ES-I3 (cell line): ENCODE data around the gene FLYWCH1.
"Not testable (repeated sequence)": the region's sequence is repeated elsewhere in the genome, so short reads cannot be mapped to it uniquely, and the experiment has no call there.

Source experiments
- H3K36me3 ChIP-seq: 2 replicates; pipeline ENCODE4 v1.6.1; 2013; ENCODE audit warnings: mild to moderate bottlenecking, low read length, control low read depth, moderate library complexity; ENCODE audit not compliant: insufficient read depth
- H3K4me1 ChIP-seq: 2 replicates; pipeline ENCODE4 v1.6.1; 2013; ENCODE audit warnings: mild to moderate bottlenecking, control low read depth, low read length; ENCODE audit not compliant: insufficient read depth
- H3K9ac ChIP-seq: 2 replicates; pipeline ENCODE4 v1.6.1; 2013; ENCODE audit warnings: low read depth, mild to moderate bottlenecking, low read length, moderate library complexity
- H3K9me3 ChIP-seq: 2 replicates; pipeline ENCODE4 v1.6.1; 2013; ENCODE audit warnings: mild to moderate bottlenecking, low read length, moderate library complexity; ENCODE audit not compliant: control insufficient read depth, insufficient read depth

FLYWCH1 gene

DNA sequence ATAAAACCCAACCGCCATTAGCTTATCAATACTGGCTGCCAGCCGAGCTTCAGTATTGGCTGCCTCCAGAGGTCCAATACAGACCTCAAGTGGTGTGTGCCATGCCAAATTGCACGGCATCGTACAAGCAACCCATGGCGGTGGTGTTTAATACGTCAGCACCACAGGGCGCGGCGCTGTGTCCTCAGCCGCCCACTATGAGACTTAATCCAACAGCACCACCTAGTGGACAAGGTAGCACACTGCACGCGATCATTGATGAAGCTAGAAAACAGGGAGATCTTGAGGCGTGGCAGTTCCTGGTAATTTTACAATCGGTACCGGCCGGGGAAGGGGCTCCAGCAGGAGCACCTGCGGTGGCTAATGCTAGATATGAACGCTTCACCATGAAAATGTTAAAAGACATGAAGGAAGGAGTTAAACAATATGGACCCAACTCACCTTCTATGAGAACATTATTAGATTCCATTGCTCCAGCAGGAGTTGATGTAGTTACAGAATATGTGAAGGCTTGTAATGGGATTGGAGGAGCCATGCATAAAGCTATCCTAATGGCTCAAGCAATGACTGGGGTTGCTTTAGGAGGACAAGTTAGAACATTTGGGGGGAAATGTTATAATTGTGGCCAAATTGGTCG, 15.4 kb downstream of the FLYWCH1 start:
- peaks cover 5% of the 10 kb centered on the region; the same call in 1 of the 2 replicates for H3K4me1 ChIP-seq
- H3K9ac ChIP-seq: peak overlapping the region; percentile 21; the same call in 1 of the 2 replicates
- H3K9me3 ChIP-seq: no peaks in the 10 kb centered on the region
- no peaks in the 10 kb centered on the region; the same call in 1 of the 2 replicates for H3K36me3 ChIP-seq

DNA sequence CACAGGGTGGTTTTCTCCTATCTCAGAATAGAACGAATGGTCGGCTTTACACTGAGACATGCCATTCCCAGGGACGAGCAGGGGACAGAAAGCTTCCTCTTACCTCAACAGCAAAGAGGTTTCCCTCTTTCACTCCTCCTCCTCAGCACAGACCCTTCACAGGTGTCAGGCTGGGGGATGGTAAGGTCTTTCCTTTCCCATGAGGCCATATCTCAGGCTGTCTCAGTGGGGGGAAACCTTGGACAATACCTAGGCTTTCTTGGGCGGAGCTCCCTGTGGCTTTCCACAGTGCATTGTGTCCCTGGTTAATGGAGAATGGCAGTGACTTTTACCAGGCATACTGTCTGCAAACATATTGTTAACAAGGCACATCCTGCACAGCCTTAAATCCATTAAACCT, 16.4 kb downstream of the FLYWCH1 start:
- H3K36me3 ChIP-seq, H3K4me1 ChIP-seq, H3K9ac ChIP-seq, H3K9me3 ChIP-seq: not testable (repeated sequence)

DNA sequence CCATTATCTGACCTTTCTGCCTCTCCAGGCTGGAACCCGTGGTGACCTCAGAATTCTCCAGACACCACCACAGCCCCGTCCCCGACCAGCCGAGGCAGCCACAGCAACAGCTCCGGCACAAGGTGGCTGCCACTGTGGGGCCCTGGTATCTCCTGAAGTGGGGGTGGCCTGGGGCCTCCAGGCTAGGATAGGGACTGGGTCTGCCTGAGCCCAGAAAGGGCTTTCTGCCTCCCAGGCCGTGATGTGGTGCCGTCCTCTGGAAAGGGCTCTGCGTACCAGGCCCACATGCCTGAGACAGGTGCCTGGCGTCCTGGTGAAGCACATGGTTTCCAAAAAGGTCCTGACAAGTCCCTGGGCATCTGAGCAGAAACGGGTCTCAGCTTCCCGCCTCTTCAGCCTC, 17.1 kb downstream of the FLYWCH1 start:
- Histone ChIP-seq H3K36me3 (no peaks in the 10 kb centered on the region), H3K9me3 (no peaks in the 10 kb centered on the region), H3K9ac (no peak overlapping the region), H3K4me1 (peaks cover 5% of the 10 kb centered on the region; the same call in 1 of the 2 replicates)

DNA sequence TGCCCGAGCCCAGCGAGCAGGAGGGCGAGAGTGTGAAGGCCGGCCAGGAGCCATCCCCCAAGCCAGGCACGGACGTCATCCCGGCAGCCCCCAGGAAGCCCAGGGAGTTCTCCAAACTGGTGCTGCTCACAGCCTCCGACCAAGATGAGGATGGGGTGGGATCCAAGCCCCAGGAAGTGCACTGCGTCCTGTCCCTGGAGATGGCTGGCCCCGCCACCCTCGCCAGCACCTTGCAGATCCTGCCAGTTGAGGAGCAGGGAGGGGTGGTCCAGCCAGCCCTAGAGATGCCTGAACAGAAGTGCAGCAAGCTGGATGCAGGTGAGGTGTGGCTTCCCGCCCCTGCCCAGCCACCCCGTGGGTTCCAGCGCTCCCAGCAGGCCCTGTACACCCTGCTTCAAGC, 18.0 kb downstream of the FLYWCH1 start:
- Histone ChIP-seq H3K4me1 (peaks cover 2% of the 10 kb centered on the region; the same call in 1 of the 2 replicates), H3K9me3 (no peaks in the 10 kb centered on the region), H3K9ac (no peak overlapping the region), H3K36me3 (no peaks in the 10 kb centered on the region)

DNA sequence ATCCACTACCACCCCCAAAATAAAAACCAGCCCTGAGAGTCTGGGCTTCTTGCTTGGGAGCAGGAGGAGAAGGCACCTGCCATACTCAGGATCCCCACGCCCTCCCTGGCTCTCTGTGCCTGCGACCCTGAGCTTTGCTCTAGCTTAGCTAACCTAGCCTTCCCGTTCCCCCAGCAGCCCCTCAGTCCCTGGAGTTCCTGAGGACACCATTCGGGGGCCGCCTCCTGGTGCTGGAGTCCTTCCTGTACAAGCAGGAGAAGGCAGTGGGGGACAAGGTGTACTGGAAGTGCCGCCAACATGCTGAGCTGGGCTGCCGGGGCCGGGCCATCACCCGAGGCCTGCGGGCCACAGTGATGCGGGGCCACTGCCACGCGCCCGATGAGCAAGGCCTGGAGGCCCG, 18.5 kb downstream of the FLYWCH1 start:
- Histone ChIP-seq H3K36me3 (no peaks in the 10 kb centered on the region), H3K4me1 (no peaks in the 10 kb centered on the region; the same call in 1 of the 2 replicates), H3K9ac (no peak overlapping the region), H3K9me3 (no peaks in the 10 kb centered on the region)

DNA sequence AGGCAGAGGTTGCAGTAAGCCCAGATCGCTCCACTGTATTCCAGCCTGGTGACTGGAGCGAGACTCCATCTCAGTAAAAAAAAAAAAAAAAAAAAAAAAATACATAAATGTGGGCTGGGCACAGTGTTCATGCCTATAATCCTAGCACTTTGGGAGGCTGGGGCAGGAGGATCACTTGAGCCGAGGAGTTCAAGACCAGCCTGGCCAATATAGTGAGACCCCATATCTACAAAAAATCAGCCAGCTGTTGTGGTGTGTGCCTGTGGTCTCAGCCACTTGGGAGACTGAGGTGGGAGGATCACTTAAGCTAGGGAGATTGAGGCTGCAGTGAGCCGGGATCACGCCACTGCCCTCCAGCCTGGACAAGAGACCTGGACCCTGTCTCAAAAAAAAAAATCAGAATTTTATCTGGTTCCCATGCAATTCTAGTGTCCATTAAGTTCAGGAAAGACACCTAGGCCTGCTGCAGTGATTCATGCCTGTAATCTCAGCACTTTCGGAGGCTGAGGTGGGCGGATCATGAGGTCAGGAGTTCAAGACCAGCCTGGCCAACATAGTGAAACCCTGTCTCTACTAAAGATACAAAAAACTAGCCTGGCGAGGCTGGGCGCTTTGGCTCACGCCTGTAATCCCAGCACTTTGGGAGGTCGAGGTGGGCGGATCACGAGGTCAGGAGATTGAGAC, 19.6 kb downstream of the FLYWCH1 start:
- not testable (repeated sequence) for H3K36me3 ChIP-seq, H3K9me3 ChIP-seq, H3K9ac ChIP-seq, H3K4me1 ChIP-seq

DNA sequence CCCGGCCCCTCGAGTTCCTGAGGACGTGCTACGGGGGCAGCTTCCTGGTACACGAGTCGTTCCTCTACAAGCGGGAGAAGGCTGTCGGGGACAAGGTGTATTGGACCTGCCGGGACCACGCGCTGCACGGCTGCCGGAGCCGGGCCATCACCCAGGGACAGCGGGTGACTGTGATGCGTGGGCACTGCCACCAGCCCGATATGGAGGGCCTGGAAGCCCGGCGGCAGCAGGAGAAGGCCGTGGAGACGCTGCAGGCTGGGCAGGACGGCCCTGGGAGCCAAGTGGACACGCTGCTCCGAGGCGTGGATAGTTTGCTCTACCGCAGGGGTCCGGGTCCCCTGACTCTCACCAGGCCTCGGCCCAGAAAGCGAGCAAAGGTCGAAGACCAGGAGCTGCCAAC, 21.4 kb downstream of the FLYWCH1 start:
- Histone ChIP-seq H3K9ac (no peak overlapping the region), H3K36me3 (no peaks in the 10 kb centered on the region; the same call in 1 of the 2 replicates), H3K9me3 (no peaks in the 10 kb centered on the region), H3K4me1 (no peaks in the 10 kb centered on the region; the same call in 1 of the 2 replicates)

DNA sequence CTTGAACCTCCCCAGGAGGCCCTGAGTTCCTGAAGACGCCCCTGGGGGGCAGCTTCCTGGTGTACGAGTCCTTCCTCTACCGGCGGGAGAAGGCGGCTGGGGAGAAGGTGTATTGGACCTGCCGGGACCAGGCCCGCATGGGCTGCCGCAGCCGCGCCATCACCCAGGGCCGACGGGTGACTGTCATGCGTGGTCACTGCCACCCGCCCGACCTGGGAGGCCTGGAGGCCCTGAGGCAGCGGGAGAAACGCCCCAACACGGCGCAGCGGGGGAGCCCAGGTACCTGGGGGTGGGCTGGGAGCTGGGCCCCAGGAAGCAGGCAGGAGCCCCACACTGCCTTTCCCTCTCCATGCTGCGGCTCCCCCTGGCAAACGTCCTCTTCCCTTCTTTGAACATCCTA, 22.0 kb downstream of the FLYWCH1 start:
- H3K9ac ChIP-seq: no peak overlapping the region
- no peaks in the 10 kb centered on the region; the same call in 1 of the 2 replicates for H3K36me3 ChIP-seq
- no peaks in the 10 kb centered on the region for H3K4me1 ChIP-seq

DNA sequence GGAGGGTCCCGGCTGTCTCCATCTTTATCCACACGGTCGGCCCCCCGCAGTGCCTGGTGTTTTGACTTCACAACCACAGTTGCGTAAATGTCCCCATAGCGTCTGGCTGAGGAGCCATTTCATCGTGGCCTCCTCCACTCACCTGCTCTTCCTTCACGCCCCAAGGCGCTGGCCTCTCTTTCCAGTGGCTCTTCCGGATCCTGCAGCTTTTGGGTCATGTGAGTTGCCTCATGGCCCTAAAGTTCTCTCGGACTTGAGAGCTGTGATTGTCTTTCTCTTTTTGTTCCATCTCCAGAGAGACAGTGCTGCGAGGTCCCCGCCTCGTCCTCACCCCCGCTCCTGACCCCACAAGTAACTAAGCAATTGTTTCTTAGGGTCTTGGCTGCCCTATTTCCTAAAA, 22.7 kb downstream of the FLYWCH1 start:
- Histone ChIP-seq H3K36me3 (no peaks in the 10 kb centered on the region; the same call in none of the 2 replicates), H3K9ac (no peak overlapping the region), H3K4me1 (no peaks in the 10 kb centered on the region), H3K9me3 (no peaks in the 10 kb centered on the region)

More for the DNA sequence above, 22.0 kb downstream of the FLYWCH1 start:
- no peaks in the 10 kb centered on the region for H3K9me3 ChIP-seq

DNA sequence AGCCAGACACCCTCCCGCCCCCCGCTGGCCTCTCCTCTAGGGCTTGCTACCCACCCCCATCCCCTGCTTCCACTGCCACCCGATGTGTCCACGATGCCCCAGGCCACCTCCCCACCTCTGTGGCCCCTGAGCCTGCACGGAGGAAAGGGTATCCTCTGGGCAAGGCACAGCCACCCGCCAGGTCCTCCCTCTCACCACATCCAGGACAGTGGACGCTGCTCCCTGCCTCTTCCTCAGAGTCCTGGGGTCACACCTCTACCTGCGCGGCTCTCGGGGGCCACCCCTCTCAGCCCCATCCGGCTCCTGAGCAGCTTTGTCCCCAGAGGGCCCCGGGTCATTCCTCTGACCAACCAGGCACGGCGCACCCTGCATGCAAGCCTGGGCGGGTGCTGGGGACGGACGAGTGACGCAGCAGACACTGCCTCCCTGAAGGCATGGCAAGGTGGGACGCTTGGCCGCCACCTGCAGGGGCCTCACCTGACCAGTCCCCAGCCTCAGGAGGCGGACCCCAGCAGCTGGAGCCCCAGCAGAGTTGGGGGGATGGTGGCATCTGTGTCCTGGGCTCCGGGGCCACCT, 24.8 kb downstream of the FLYWCH1 start:
- H3K9ac ChIP-seq: no peak overlapping the region
- no peaks in the 10 kb centered on the region for H3K4me1 ChIP-seq
- H3K36me3 ChIP-seq: peaks cover 8% of the 10 kb centered on the region
- no peaks in the 10 kb centered on the region for H3K9me3 ChIP-seq

DNA sequence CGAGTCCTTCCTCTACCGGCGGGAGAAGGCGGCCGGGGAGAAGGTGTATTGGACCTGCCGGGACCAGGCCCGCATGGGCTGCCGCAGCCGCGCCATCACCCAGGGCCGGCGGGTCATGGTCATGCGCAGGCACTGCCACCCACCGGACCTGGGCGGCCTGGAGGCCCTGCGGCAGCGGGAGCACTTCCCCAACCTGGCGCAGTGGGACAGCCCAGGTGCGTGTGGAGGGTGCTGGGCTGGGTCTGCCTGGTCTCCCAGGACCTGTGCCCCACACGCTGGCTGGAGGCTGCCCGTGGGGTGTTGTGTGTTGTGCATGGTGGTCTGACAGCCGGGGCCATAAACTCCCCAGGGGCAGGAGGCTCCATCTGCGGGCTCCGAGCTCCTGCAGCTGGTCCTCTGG, 25.4 kb downstream of the FLYWCH1 start:
- H3K9ac ChIP-seq: no peak overlapping the region
- no peaks in the 10 kb centered on the region for H3K4me1 ChIP-seq
- H3K9me3 ChIP-seq: no peaks in the 10 kb centered on the region
- H3K36me3 ChIP-seq: peaks cover 8% of the 10 kb centered on the region

DNA sequence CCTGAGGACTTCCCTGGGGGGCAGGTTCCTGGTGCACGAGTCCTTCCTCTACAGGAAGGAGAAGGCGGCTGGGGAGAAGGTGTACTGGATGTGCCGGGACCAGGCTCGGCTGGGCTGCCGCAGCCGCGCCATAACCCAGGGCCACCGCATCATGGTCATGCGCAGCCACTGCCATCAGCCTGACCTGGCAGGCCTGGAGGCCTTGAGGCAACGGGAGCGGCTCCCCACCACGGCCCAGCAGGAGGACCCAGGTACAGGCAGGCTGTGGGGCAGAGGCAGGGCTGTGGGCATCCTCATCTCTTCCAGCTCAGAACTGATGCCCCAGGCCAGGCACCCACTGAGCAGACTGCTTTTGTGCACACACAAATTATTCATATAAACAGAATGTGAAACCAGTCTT, 26.5 kb downstream of the FLYWCH1 start:
- no peaks in the 10 kb centered on the region for H3K4me1 ChIP-seq
- peaks cover 8% of the 10 kb centered on the region for H3K36me3 ChIP-seq
- no peaks in the 10 kb centered on the region for H3K9me3 ChIP-seq
- H3K9ac ChIP-seq: no peak overlapping the region

DNA sequence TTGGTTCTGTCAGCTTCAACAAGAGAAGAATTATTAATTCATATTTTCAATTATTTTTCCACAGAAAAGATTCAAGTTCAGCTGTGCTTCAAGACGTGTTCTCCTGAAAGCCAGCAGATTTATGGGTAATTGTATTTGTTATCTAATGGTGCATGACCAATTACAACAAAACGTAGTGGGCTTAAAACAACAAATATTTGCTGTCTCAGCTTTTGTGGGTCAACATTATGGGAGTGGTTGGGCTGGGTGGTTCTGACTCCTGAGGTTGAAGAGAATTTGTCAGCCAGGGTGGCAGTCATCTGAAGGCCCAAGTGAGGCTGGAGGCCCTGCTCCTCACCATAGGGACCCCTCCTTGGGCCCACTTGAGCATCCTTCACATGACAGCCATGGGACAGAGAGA, 28.2 kb downstream of the FLYWCH1 start:
- Histone ChIP-seq H3K4me1 (no peaks in the 10 kb centered on the region), H3K9me3 (no peaks in the 10 kb centered on the region), H3K9ac (no peak overlapping the region), H3K36me3 (peaks cover 8% of the 10 kb centered on the region)

DNA sequence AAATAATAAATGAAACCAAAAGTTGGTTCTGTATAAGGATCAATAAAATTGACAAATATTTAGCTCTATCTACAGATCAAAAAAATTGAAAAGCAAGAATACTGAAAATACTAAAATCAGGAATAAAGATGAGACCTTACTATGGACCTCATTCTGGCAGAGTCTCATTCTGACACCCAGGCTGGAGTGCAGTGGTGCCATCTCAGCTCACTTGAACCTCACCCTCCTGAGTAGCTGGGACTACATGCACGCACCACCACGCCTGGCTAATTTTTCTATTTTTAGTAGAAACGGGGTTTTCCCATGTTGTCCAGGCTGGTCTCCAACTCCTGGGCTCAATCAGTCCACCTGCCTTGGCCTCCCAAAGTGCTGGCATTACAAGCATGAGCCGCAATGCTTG, 30.3 kb downstream of the FLYWCH1 start:
- no peak overlapping the region for H3K9ac ChIP-seq
- no peaks in the 10 kb centered on the region for H3K9me3 ChIP-seq
- peaks cover 14% of the 10 kb centered on the region for H3K36me3 ChIP-seq
- H3K4me1 ChIP-seq: no peaks in the 10 kb centered on the region

DNA sequence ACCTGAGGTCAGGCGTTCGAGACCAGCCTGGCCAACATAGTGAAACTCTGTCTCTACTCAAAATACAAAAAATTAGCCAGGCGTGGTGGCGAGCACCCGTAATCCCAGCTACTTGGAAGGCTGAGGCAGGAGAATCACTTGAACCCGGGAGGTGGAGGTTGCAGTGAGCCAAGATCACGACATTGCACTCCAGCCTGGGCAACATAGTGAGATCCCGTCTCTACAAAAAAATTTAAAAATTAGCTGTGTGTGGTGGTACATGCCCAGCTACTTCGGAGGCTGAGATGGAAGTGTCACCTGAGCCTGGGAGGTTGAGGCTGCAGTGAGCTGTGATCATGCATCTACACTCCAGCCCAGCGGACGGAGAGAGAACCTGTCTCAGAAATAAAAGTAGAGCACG, 32.0 kb downstream of the FLYWCH1 start:
- H3K9ac ChIP-seq, H3K9me3 ChIP-seq, H3K4me1 ChIP-seq: not testable (repeated sequence)
- H3K36me3 ChIP-seq: peaks cover 16% of the 10 kb centered on the region
